ENCODE results near the gene CENPT. TPM values are rescaled to one million over a fixed set of nuclear protein-coding genes. Genes with fewer than 3 reads are reported as not detected.

CENPT gene
- total RNA-seq, 1 donor from 2014 or later: 83.5 TPM

DNA sequence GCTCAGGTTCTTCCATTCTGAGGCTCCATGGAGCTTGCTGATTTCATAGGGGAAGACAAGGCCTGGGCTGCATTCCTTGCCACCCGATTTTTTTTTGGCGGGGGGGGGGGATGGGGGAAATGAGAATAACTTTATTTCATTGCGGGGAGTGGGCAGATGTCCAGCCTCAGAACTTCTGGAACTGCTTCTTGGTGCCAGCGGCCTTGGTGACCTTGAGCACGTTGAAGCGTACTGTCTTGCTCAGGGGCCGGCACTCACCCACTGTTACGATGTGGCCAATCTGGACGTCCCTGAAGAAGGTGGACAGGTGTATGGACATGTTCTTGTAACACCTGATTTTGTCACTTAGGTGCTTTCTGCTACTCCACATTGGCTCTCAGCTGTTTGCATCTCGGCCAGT, 8.3 kb upstream of the CENPT start:
- H3K36me3 Mint-ChIP-seq (ENCODE audit: low read depth): no peaks in the 10 kb centered on the region
- no peak for DNase-seq (ENCODE audit: low read depth, low spot score)
- no peaks in the 10 kb centered on the region for H3K27me3 Mint-ChIP-seq (ENCODE audit: low read depth)
- no peaks in the 10 kb centered on the region for H3K9me3 Mint-ChIP-seq
- TF ChIP-seq CTCF (conservative IDR thresholded peaks at IDR 0.05): no peak
- H3K4me3 Mint-ChIP-seq: no peak overlapping the region
- H3K4me1 Mint-ChIP-seq: peaks cover 24% of the 10 kb centered on the region
- H3K27ac Mint-ChIP-seq (ENCODE audit: unreplicated experiment): no peak overlapping the region

- H3K9me3 Mint-ChIP-seq: no peaks in the 10 kb centered on the region
- DNase-seq (ENCODE audit: low read depth, low spot score): no peak
- no peak overlapping the region for H3K4me3 Mint-ChIP-seq
- no peaks in the 10 kb centered on the region for H3K36me3 Mint-ChIP-seq (ENCODE audit: low read depth)
- H3K4me1 Mint-ChIP-seq: peaks cover 23% of the 10 kb centered on the region
- TF ChIP-seq CTCF (conservative IDR thresholded peaks at IDR 0.05): no peak
- no peaks in the 10 kb centered on the region for H3K27me3 Mint-ChIP-seq (ENCODE audit: low read depth)
- no peak overlapping the region for H3K27ac Mint-ChIP-seq (ENCODE audit: unreplicated experiment)
Observed at GRCh38 chr16:67853670-67854069, 6.2 kb upstream of the CENPT start.

DNA sequence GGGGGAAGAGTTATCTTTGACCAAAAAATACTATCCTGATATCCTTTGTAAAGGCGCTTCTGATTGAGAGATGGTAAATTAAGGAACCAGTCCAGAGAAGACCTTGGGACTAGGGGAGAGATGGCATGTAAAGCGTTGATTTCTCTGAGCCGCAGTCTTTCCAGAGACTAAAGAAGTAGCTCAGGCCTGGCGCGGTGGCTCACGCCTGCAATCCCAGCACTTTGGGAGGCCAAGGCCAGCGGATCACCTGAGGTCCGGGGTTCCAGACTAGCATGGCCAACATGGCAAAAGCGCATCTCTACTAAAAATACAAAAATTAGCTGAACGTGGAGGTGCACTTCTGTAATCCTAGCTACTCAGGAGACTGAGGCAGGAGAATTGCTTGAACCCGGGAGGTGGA, 625 bp upstream of the CENPT start:
- no peak for DNase-seq (ENCODE audit: low read depth, low spot score)
- Mint-ChIP-seq H3K9me3 (no peaks in the 10 kb centered on the region), H3K4me3 (peak overlapping the region; percentile 98), H3K4me1 (peaks cover 41% of the 10 kb centered on the region), H3K36me3 (ENCODE audit: low read depth) (no peaks in the 10 kb centered on the region), H3K27me3 (ENCODE audit: low read depth) (no peaks in the 10 kb centered on the region), H3K27ac (ENCODE audit: unreplicated experiment) (no peak overlapping the region)
- no peak for TF ChIP-seq CTCF (conservative IDR thresholded peaks at IDR 0.05)

GRCh38 chr16:67846320-67847063, 1.0 kb downstream of the CENPT start, which contains the start of gene NUTF2:
NUTF2 (plus strand) TSS chr16:67846933; CDS start chr16:67865131, 18,198 bp downstream.
- DNase-seq (ENCODE audit: low read depth, low spot score): peak; percentile 96
- TF ChIP-seq CTCF (conservative IDR thresholded peaks at IDR 0.05): no peak
- H3K4me1 Mint-ChIP-seq: peaks cover 51% of the 10 kb centered on the region
- H3K4me3 Mint-ChIP-seq: peak within 1 kb of the TSS; percentile 98
- H3K36me3 Mint-ChIP-seq (ENCODE audit: low read depth): no peaks in the 10 kb centered on the region
- no peaks in the 10 kb centered on the region for H3K27me3 Mint-ChIP-seq (ENCODE audit: low read depth)
- peak within 1 kb of the TSS; percentile 97 for H3K27ac Mint-ChIP-seq (ENCODE audit: unreplicated experiment)
- no peaks in the 10 kb centered on the region for H3K9me3 Mint-ChIP-seq

GRCh38 chr16:67846063-67846319, 1.5 kb downstream of the CENPT start:
- peak overlapping the region; percentile 94 for H3K27ac Mint-ChIP-seq (ENCODE audit: unreplicated experiment)
- no peaks in the 10 kb centered on the region for H3K36me3 Mint-ChIP-seq (ENCODE audit: low read depth)
- TF ChIP-seq CTCF (conservative IDR thresholded peaks at IDR 0.05): no peak
- no peaks in the 10 kb centered on the region for H3K9me3 Mint-ChIP-seq
- H3K4me1 Mint-ChIP-seq: peaks cover 54% of the 10 kb centered on the region
- no peak for DNase-seq (ENCODE audit: low read depth, low spot score)
- peak overlapping the region; percentile 88 for H3K4me3 Mint-ChIP-seq
- no peaks in the 10 kb centered on the region for H3K27me3 Mint-ChIP-seq (ENCODE audit: low read depth)

Data from neural crest cell (in vitro differentiated cells).